Fibroblast of skin of right biceps (primary cell): ENCODE data around the gene SMURF2.

Experiments used
- DNase-seq: peaks from one replicate; pipeline ENCODE4 v3.0.0-alpha.2; 2013

The SMURF2 gene

GRCh38 chr17:64500487-64500859 is 161.6 kb downstream of the SMURF2 start:
- no peak for DNase-seq

GRCh38 chr17:64499805-64500486 is 162.2 kb downstream of the SMURF2 start:
- peak; percentile 34 for DNase-seq

- DNase-seq: no peak
Measured at GRCh38 chr17:64498308-64499203, 163.6 kb downstream of the SMURF2 start.

- no peak for DNase-seq
Measured at GRCh38 chr17:64497565-64498035, 164.5 kb downstream of the SMURF2 start.

GRCh38 chr17:64496786-64497564 is 165.1 kb downstream of the SMURF2 start, which contains the start of gene POLG2:
POLG2 (minus strand) TSS chr17:64497054; CDS start chr17:64496968, 86 bp downstream.
- peak; percentile 92 for DNase-seq

- no peak for DNase-seq
Measured at GRCh38 chr17:64496348-64496785, 165.7 kb downstream of the SMURF2 start.
